ENCODE measurements around the gene AIFM1. TPM values are rescaled to one million over a fixed set of nuclear protein-coding genes. Genes with fewer than 3 reads are reported as not detected.

Gene AIFM1
- total and polyA plus RNA-seq, 10 donors, result 13.4 to 27.1 (median 22.5) TPM

DNA sequence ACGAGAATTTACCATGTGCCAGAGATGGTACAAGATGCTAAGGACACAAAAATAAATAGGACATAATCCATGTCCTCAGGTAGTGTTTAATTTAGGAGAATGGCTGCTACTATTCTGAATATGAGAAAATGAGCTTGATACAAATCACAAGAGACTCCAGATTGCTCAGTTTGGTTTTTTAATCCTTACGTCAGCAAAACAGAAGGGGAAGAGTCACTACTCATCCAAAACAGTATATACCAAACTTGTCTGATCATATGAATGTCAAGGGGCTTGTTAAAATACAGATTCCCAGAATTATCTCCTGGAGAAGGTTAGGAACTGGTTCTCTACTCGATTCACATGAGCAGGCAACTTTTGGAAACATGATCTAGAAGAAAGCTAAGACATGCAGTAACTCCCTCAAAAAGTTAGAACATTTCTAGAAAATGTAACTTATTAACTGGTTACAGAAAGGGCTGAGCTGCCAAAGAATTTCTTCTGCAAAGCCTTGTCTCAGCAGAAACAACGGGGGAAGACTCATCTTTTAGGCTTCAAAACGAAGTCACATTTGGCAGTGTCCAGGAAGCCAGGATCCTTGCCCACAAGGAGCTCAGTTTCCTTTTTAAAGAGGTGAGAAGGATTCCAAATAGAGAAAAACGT lies 3.4 kb downstream of the AIFM1 start:
- intact Hi-C loops (cut with DNase I; ENCODE audit: low total_unique reads), result loop anchor here (5.0 kb wide), 1 partner anchor 180 kb away; no protein-coding TSS in a partner anchor
- no peaks in the 10 kb centered on the region for H3K27me3 ChIP-seq (replicated peaks in 1 of 7)
- no peaks in the 10 kb centered on the region for H3K9me3 ChIP-seq
- TF ChIP-seq, protein P1, sequence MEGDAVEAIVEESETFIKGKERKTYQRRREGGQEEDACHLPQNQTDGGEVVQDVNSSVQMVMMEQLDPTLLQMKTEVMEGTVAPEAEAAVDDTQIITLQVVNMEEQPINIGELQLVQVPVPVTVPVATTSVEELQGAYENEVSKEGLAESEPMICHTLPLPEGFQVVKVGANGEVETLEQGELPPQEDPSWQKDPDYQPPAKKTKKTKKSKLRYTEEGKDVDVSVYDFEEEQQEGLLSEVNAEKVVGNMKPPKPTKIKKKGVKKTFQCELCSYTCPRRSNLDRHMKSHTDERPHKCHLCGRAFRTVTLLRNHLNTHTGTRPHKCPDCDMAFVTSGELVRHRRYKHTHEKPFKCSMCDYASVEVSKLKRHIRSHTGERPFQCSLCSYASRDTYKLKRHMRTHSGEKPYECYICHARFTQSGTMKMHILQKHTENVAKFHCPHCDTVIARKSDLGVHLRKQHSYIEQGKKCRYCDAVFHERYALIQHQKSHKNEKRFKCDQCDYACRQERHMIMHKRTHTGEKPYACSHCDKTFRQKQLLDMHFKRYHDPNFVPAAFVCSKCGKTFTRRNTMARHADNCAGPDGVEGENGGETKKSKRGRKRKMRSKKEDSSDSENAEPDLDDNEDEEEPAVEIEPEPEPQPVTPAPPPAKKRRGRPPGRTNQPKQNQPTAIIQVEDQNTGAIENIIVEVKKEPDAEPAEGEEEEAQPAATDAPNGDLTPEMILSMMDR (IDR thresholded peaks at IDR 0.05 in 8 of 11, conservative IDR thresholded peaks at IDR 0.05 in 3 of 11), result no peak
- TF ChIP-seq POLR2AphosphoS5 (IDR thresholded peaks at IDR 0.05), result no peak
- no peak for TF ChIP-seq POLR2A (IDR thresholded peaks at IDR 0.05)
- WGBS, 5 donors, result 49 to 67% (median 59%) methylated on average over 6 of the region's 6 CpGs
- no peaks in the 10 kb centered on the region for H3K36me3 ChIP-seq
- peaks cover 0 to 40% (median 21%) of the 10 kb centered on the region in 6 donors for H3K4me1 ChIP-seq
- H3K4me3 ChIP-seq, result no peak overlapping the region
- DNase-seq, result no peak
- H3K27ac ChIP-seq, result no peak overlapping the region

DNA sequence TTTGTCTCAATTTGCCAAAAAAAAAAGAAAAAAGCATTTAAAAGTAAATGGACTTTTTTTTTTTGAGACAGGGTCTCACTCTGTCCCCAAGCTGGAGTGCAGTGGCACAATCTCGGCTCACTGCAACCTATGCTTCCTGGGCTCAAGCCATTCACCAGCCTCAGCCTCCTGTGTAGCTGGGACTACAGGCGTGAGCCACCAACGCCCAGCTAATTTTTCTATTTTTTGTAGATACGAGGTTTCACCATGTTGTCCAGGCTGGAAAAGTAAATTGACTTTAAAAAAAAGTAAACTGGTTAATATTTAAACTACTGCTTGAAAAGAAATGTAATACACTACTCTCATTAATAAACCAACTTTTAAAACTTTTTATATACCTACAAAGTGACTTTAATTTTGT lies 5.9 kb downstream of the AIFM1 start:
- no peak for DNase-seq
- no peaks in the 10 kb centered on the region for H3K9me3 ChIP-seq
- TF ChIP-seq POLR2A (IDR thresholded peaks at IDR 0.05) (no peak), POLR2AphosphoS5 (IDR thresholded peaks at IDR 0.05) (no peak)
- TF ChIP-seq, protein P1 (IDR thresholded peaks at IDR 0.05 in 8 of 11, conservative IDR thresholded peaks at IDR 0.05 in 3 of 11), result no peak
- no peaks in the 10 kb centered on the region for H3K27me3 ChIP-seq (replicated peaks in 1 of 7)
- H3K4me1 ChIP-seq, result peaks cover 0 to 26% (median 12%) of the 10 kb centered on the region in 6 donors
- intact Hi-C loops (cut with DNase I; ENCODE audit: low total_unique reads), result loop anchor here (5.0 kb wide), 1 partner anchor 183 kb away; no protein-coding TSS in a partner anchor
- H3K36me3 ChIP-seq, result peaks cover 0 to 9% (median 0%) of the 10 kb centered on the region in 6 donors
- H3K27ac ChIP-seq, result no peak overlapping the region
- H3K4me3 ChIP-seq, result no peak overlapping the region
- WGBS, 5 donors, result 77 to 94% (median 81%) methylated on average over 4 of the region's 4 CpGs

DNA sequence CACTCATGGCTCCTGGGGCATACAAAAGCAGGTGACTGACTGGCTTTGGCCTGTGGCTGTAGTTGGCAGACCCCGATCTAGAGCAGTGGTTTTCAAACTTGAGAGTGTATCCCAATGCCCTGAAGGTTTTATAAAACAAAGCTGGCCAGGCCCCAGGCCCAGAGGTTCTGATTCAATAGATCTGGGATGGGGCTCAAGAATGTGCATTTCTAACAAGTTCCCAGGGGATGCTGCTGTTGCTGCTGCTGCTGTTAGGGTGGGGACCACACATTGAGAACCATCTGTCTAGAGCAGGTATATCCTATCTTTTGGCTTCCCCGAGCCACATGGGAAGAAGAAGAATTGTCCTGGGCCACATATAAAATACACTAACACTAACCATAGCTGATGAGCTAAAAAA lies 7.3 kb downstream of the AIFM1 start:
- H3K4me3 ChIP-seq, result no peak overlapping the region
- no peak for TF ChIP-seq POLR2AphosphoS5 (IDR thresholded peaks at IDR 0.05)
- TF ChIP-seq, protein P1 (IDR thresholded peaks at IDR 0.05 in 8 of 11, conservative IDR thresholded peaks at IDR 0.05 in 3 of 11), result no peak
- no peak for TF ChIP-seq POLR2A (IDR thresholded peaks at IDR 0.05)

DNA sequence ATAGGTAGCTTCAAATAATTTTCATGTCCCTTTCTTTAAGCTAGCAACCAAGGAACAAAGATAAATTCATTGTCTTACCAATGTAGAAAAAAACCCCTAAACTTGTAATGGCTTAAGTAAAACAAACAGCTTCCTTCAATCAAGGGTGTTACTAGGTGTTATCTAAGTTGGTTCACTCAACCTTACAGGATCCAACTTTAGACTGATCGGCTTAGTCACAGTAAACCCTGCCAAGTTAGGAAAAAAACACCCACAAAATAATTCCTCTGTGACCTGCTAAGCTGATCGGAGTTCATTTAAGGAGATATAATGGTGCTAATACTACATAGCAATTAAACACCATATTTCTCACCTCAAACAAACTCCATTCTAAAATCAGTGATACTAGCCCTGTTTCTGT lies 10.1 kb downstream of the AIFM1 start:
- no peak for DNase-seq
- intact Hi-C loops (cut with DNase I; ENCODE audit: low total_unique reads), result no loop called here
- Histone ChIP-seq H3K36me3 (peaks cover 0 to 9% (median 0%) of the 10 kb centered on the region in 6 donors), H3K4me3 (no peak overlapping the region), H3K4me1 (no peaks in the 10 kb centered on the region), H3K9me3 (no peaks in the 10 kb centered on the region), H3K27ac (no peak overlapping the region), H3K27me3 (replicated peaks in 1 of 7) (no peaks in the 10 kb centered on the region)
- 68 to 100% (median 100%) methylated on average over 2 of the region's 2 CpGs for WGBS, 5 donors
- TF ChIP-seq POLR2AphosphoS5 (IDR thresholded peaks at IDR 0.05), result no peak
- TF ChIP-seq, protein P1 (IDR thresholded peaks at IDR 0.05 in 8 of 11, conservative IDR thresholded peaks at IDR 0.05 in 3 of 11), result no peak
- TF ChIP-seq POLR2A (IDR thresholded peaks at IDR 0.05), result no peak

More for the DNA sequence above, 7.3 kb downstream of the AIFM1 start:
- no peaks in the 10 kb centered on the region for H3K27me3 ChIP-seq (replicated peaks in 1 of 7)
- peaks cover 0 to 9% (median 0%) of the 10 kb centered on the region in 6 donors for H3K36me3 ChIP-seq
- H3K9me3 ChIP-seq, result no peaks in the 10 kb centered on the region
- H3K27ac ChIP-seq, result no peak overlapping the region
- DNase-seq, result no peak
- intact Hi-C loops (cut with DNase I; ENCODE audit: low total_unique reads), result no loop called here
- WGBS, 5 donors, result 81 to 100% (median 95%) methylated on average over 2 of the region's 2 CpGs
- H3K4me1 ChIP-seq, result peaks cover 0 to 12% (median under 1%) of the 10 kb centered on the region in 6 donors
